ENCODE results near the gene ZFC3H1.
A peak's percentile ranks its signal among the peaks of the same experiment; 100 is the strongest.

The ZFC3H1 gene

GRCh38 chr12:71683633-71684032 is 20.0 kb upstream of the ZFC3H1 start:
- no peak for DNase-seq

GRCh38 chr12:71682466-71682865 is 18.8 kb upstream of the ZFC3H1 start:
- DNase-seq: no peak

- DNase-seq: no peak
Measured at GRCh38 chr12:71671816-71672215, 8.2 kb upstream of the ZFC3H1 start.

GRCh38 chr12:71671311-71671710 is 7.7 kb upstream of the ZFC3H1 start:
- no peak for DNase-seq

GRCh38 chr12:71666259-71666658 is 2.6 kb upstream of the ZFC3H1 start:
- DNase-seq: no peak

GRCh38 chr12:71665090-71665463 is 1.4 kb upstream of the ZFC3H1 start:
- DNase-seq: no peak

- DNase-seq: no peak
Measured at GRCh38 chr12:71664411-71665089, 902 bp upstream of the ZFC3H1 start.

- DNase-seq: peak; percentile 26
Measured at GRCh38 chr12:71662849-71663560, 643 bp downstream of the ZFC3H1 start.

GRCh38 chr12:71661977-71662530 is 1.6 kb downstream of the ZFC3H1 start:
- DNase-seq: no peak

GRCh38 chr12:71656740-71657139 is 6.9 kb downstream of the ZFC3H1 start:
- DNase-seq: no peak

GRCh38 chr12:71655907-71656306 is 7.7 kb downstream of the ZFC3H1 start:
- no peak for DNase-seq

- DNase-seq: no peak
Measured at GRCh38 chr12:71655495-71655894, 8.2 kb downstream of the ZFC3H1 start.

- no peak for DNase-seq
Measured at GRCh38 chr12:71654200-71654599, 9.4 kb downstream of the ZFC3H1 start.

GRCh38 chr12:71653137-71653536 is 10.5 kb downstream of the ZFC3H1 start:
- DNase-seq: no peak

- DNase-seq: no peak
Measured at GRCh38 chr12:71652656-71653055, 11.0 kb downstream of the ZFC3H1 start.

GRCh38 chr12:71649401-71649800 is 14.2 kb downstream of the ZFC3H1 start:
- no peak for DNase-seq

- DNase-seq: no peak
Measured at GRCh38 chr12:71648537-71648936, 15.1 kb downstream of the ZFC3H1 start.

GRCh38 chr12:71646512-71646911 is 17.1 kb downstream of the ZFC3H1 start:
- no peak for DNase-seq

GRCh38 chr12:71645268-71645667 is 18.4 kb downstream of the ZFC3H1 start:
- no peak for DNase-seq

GRCh38 chr12:71642264-71642663 is 21.4 kb downstream of the ZFC3H1 start:
- no peak for DNase-seq

GRCh38 chr12:71641390-71641789 is 22.3 kb downstream of the ZFC3H1 start:
- DNase-seq: no peak

- no peak for DNase-seq
Measured at GRCh38 chr12:71640316-71640715, 23.3 kb downstream of the ZFC3H1 start.

GRCh38 chr12:71639341-71639760 is 24.3 kb downstream of the ZFC3H1 start:
- no peak for DNase-seq

- DNase-seq: no peak
Measured at GRCh38 chr12:71638499-71638898, 25.1 kb downstream of the ZFC3H1 start.

Measured in SIG-M5 (cell line).